Testis (tissue), 3 donors: ENCODE measurements around the gene PYGB. TPM values are rescaled to one million over a fixed set of nuclear protein-coding genes. Genes with fewer than 3 reads are reported as not detected.

Source experiments
- DNase-seq: peaks from one replicate; pipeline ENCODE4 v3.0.0-alpha.2; 2019
- H3K27ac ChIP-seq, 2 donors: fragments of 200-600 bp; sonication (generic); one replicate each; pipeline ENCODE4 v1.5.1; 2019
- H3K27me3 ChIP-seq: fragments of 200-600 bp; sonication (generic); one replicate; pipeline ENCODE4 v1.5.1; 2019
- H3K36me3 ChIP-seq: fragments of 200-600 bp; sonication (generic); one replicate; pipeline ENCODE4 v1.5.1; 2017; ENCODE audit warnings: low read depth; ENCODE audit errors: missing control alignments
- H3K4me1 ChIP-seq: fragments of 200-600 bp; sonication (generic); one replicate; pipeline ENCODE4 v1.5.1; 2019
- H3K4me3 ChIP-seq, 2 donors: fragments of 200-600 bp; sonication (generic); one replicate each; pipeline ENCODE4 v1.5.1; 2017 to 2019
- H3K9me3 ChIP-seq: fragments of 200-600 bp; sonication (generic); one replicate; pipeline ENCODE4 v1.5.1; 2017
- CTCF ChIP-seq, 3 experiments: fragments of 450-650 bp in 2 of 3; fragments of 200-600 bp in 1 of 3; sonication (generic) in 1 of 3; IDR thresholded peaks; one replicate each; pipeline ENCODE4 v1.5.1; 2016 to 2019; ENCODE audit warnings: antibody characterized with exemption in 3 of 3, mild to moderate bottlenecking in 2 of 3, moderate library complexity in 1 of 3
- POLR2A ChIP-seq: fragments of 450-650 bp; IDR thresholded peaks from one replicate; pipeline ENCODE4 v1.6.1; 2017; ENCODE audit warnings: antibody characterized with exemption, mild to moderate bottlenecking, moderate library complexity
- WGBS, 2 donors: methylation state at CpG; one replicate each; pipeline ENCODE4 v1.1.5; 2018; 5-methylcytosine and 5-hydroxymethylcytosine counted together
- intact Hi-C: fragments of 100-400 bp; cut with DNase I; formaldehyde crosslinking; loops from one replicate; pipeline ENCODE4 v1.15.1; 2023; ENCODE audit warnings: low total_unique reads
- polyA plus RNA-seq: library from polyadenylated mRNA; stranded (reverse); fragments of 350-450 nt; fragmentation: Illumina TruSeq; extraction: RNeasy Lipid Tissue Mini Kit (QIAGEN cat#74804); gene quantifications from one replicate; pipeline ENCODE4 v1.2.3, GENCODE V29; 2014; ENCODE audit warnings: low read depth, low replicate concordance; ENCODE audit not compliant: insufficient read depth
- total RNA-seq, 2 donors: library from RNA; depleted of rRNA; stranded (reverse); fragments of >200 nt; gene quantifications; one replicate each; pipeline ENCODE4 v1.2.3, GENCODE V29; 2016

The PYGB gene
- total and polyA plus RNA-seq, 3 donors from 2014 or later, result 50.8 to 91.5 (median 91.5) TPM

GRCh38 chr20:25247000-25247517 lies 826 bp upstream of the PYGB start:
- Histone ChIP-seq H3K27ac (peak overlapping the region; percentile 72 to 87), H3K9me3 (no peaks in the 10 kb centered on the region), H3K4me3 (peak overlapping the region; percentile 89), H3K36me3 (no peaks in the 10 kb centered on the region), H3K4me1 (peaks cover 37% of the 10 kb centered on the region), H3K27me3 (no peaks in the 10 kb centered on the region)
- intact Hi-C loops, result no loop called here
- WGBS, 2 donors, result 11 to 18% methylated on average over 8 to 23 of the region's 24 CpGs
- TF ChIP-seq POLR2A (no peak), CTCF (IDR thresholded peaks at IDR 0.05) (peak in 1 of 3 experiments; percentile 31)
- DNase-seq, result peak; percentile 76

- TF ChIP-seq POLR2A, result no peak
- TF ChIP-seq CTCF (IDR thresholded peaks at IDR 0.05), result no peak
- DNase-seq, result peak; percentile 45
- 0 to 1% methylated on average over 11 to 26 of the region's 37 CpGs for WGBS, 2 donors
- intact Hi-C loops, result no loop called here
- Histone ChIP-seq H3K27ac (peak overlapping the region; percentile 72 to 87), H3K36me3 (no peaks in the 10 kb centered on the region), H3K4me1 (peaks cover 39% of the 10 kb centered on the region), H3K27me3 (no peaks in the 10 kb centered on the region), H3K9me3 (no peaks in the 10 kb centered on the region), H3K4me3 (peak overlapping the region; percentile 89)
Measured at GRCh38 chr20:25247518-25247955, 348 bp upstream of the PYGB start.

- Histone ChIP-seq H3K4me1 (peaks cover 45% of the 10 kb centered on the region), H3K4me3 (peak overlapping the region; percentile 89), H3K27me3 (no peaks in the 10 kb centered on the region), H3K36me3 (no peaks in the 10 kb centered on the region), H3K9me3 (no peaks in the 10 kb centered on the region), H3K27ac (peak overlapping the region; percentile 77 to 87)
- WGBS, 2 donors, result 2 to 5% methylated on average over 4 to 6 of the region's 6 CpGs
- no peak for DNase-seq
- no peak for TF ChIP-seq CTCF (IDR thresholded peaks at IDR 0.05)
- no peak for TF ChIP-seq POLR2A
- intact Hi-C loops, result no loop called here
Measured at GRCh38 chr20:25248786-25249172, 894 bp downstream of the PYGB start.

- intact Hi-C loops, result no loop called here
- H3K4me1 ChIP-seq, result peaks cover 45% of the 10 kb centered on the region
- peak overlapping the region; percentile 17 to 77 for H3K27ac ChIP-seq
- H3K9me3 ChIP-seq, result no peaks in the 10 kb centered on the region
- whole genome bisulfite sequencing, 2 donors, result 31 to 35% methylated on average over 9 of the region's 9 CpGs
- TF ChIP-seq CTCF (IDR thresholded peaks at IDR 0.05), result no peak
- no peak for TF ChIP-seq POLR2A
- H3K4me3 ChIP-seq, result peak overlapping the region; percentile 89
- peak; percentile 12 for DNase-seq
- H3K36me3 ChIP-seq, result no peaks in the 10 kb centered on the region
- no peaks in the 10 kb centered on the region for H3K27me3 ChIP-seq
Measured at GRCh38 chr20:25249198-25249931, 1.5 kb downstream of the PYGB start.
